Activated CD4-positive, alpha-beta T cell treated with anti-CD3 and anti-CD28 coated beads for 4 hours (primary cell): ENCODE data around the gene RPL31.
"Not testable (repeated sequence)": the region's sequence is repeated elsewhere in the genome, so short reads cannot be mapped to it uniquely, and the experiment has no call there.

ENCODE experiments used
- DNase-seq, 2 donors: peaks; one replicate each; pipeline ENCODE4 v3.0.0-alpha.2; 2020

The RPL31 gene

GRCh38 chr2:101030866-101031554, 28.9 kb downstream of the RPL31 start:
- DNase-seq, result no peak

- no peak for DNase-seq
Measured at GRCh38 chr2:101032084-101032776, 30.1 kb downstream of the RPL31 start.

GRCh38 chr2:101036562-101036961, 34.5 kb downstream of the RPL31 start:
- no peak for DNase-seq

- DNase-seq, result no peak
Measured at GRCh38 chr2:101037161-101037755, 35.2 kb downstream of the RPL31 start.

- DNase-seq, result no peak
Measured at GRCh38 chr2:101038455-101039255, 36.6 kb downstream of the RPL31 start.

GRCh38 chr2:101040072-101040471, 38.0 kb downstream of the RPL31 start:
- no peak for DNase-seq

GRCh38 chr2:101040761-101041160, 38.7 kb downstream of the RPL31 start:
- no peak for DNase-seq

- DNase-seq, result no peak
Measured at GRCh38 chr2:101041413-101041812, 39.3 kb downstream of the RPL31 start.

GRCh38 chr2:101045330-101045729, 43.2 kb downstream of the RPL31 start:
- DNase-seq, result no peak

- no peak for DNase-seq
Measured at GRCh38 chr2:101047075-101047766, 45.1 kb downstream of the RPL31 start.

- no peak for DNase-seq
Measured at GRCh38 chr2:101047774-101048173, 45.7 kb downstream of the RPL31 start.

GRCh38 chr2:101048756-101049155, 46.7 kb downstream of the RPL31 start:
- no peak for DNase-seq

- not testable (repeated sequence) for DNase-seq
Measured at GRCh38 chr2:101050886-101051285, 48.8 kb downstream of the RPL31 start.

GRCh38 chr2:101052147-101052546, 50.1 kb downstream of the RPL31 start:
- DNase-seq, result no peak

GRCh38 chr2:101053117-101053516, 51.0 kb downstream of the RPL31 start:
- DNase-seq, result no peak
